PFSK-1 (cell line): ENCODE measurements around the gene PPP2R1B.

Source experiments
- FOXP2 ChIP-seq: optimal IDR thresholded peaks from 2 replicates; pipeline ENCODE3; 2011; ENCODE audit warnings: borderline replicate concordance, control low read depth, inconsistent platforms; ENCODE audit not compliant: insufficient read depth; ENCODE audit errors: extremely low read length, extremely low read depth
- POLR2AphosphoS5 ChIP-seq: IDR thresholded peaks from 2 replicates; pipeline ENCODE4 v1.6.1; 2012; ENCODE audit warnings: low read depth, mild to moderate bottlenecking, control low read depth, low read length, moderate library complexity
- REST ChIP-seq, 2 experiments: IDR thresholded peaks; 2 replicates each; pipeline versions ENCODE4 v1.6.1 to v1.8.0; 2011 to 2012; ENCODE audit warnings: low read depth in 2 of 2, low read length in 2 of 2, control low read depth in 1 of 2, inconsistent platforms in 1 of 2, mild to moderate bottlenecking in 1 of 2, moderate library complexity in 1 of 2; ENCODE audit not compliant: insufficient read depth in 1 of 2
- SIN3A ChIP-seq: IDR thresholded peaks from 2 replicates; pipeline ENCODE4 v1.6.1; 2012; ENCODE audit warnings: mild to moderate bottlenecking, low read length, moderate library complexity, borderline replicate concordance; ENCODE audit not compliant: insufficient read depth
- TAF1 ChIP-seq: IDR thresholded peaks from 2 replicates; pipeline ENCODE4 v1.6.1; 2012; ENCODE audit warnings: low read length, control low read depth, borderline replicate concordance; ENCODE audit not compliant: insufficient read depth

Gene PPP2R1B

GRCh38 chr11:111725621-111726020 is 40.6 kb downstream of the PPP2R1B start:
- TF ChIP-seq SIN3A = no peak
- no peak for TF ChIP-seq POLR2AphosphoS5
- TF ChIP-seq REST (IDR thresholded peaks at IDR 0.05; ENCODE audit: insufficient read depth in 1 of 2, low read depth in 2 of 2, low read length in 2 of 2) = no peak
- TF ChIP-seq TAF1 = no peak
- no peak for TF ChIP-seq FOXP2

GRCh38 chr11:111724615-111725129 is 41.5 kb downstream of the PPP2R1B start:
- TF ChIP-seq SIN3A = no peak
- no peak for TF ChIP-seq FOXP2
- TF ChIP-seq REST (IDR thresholded peaks at IDR 0.05; ENCODE audit: insufficient read depth in 1 of 2, low read depth in 2 of 2, low read length in 2 of 2) = no peak
- TF ChIP-seq POLR2AphosphoS5 = no peak

DNA sequence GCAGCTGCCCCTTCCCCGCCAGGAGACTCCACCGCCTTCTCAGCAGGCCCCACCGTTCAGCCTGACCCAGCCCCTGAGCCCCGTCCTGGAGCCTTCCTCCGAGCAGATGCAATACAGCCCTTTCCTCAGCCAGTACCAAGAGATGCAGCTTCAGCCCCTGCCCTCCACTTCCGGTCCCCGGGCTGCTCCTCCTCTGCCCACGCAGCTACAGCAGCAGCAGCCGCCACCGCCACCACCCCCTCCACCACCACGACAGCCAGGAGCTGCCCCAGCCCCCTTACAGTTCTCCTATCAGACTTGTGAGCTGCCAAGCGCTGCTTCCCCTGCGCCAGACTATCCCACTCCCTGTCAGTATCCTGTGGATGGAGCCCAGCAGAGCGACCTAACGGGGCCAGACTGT is 42.6 kb downstream of the PPP2R1B start:
- TF ChIP-seq SIN3A (no peak), REST (IDR thresholded peaks at IDR 0.05; ENCODE audit: insufficient read depth in 1 of 2, low read depth in 2 of 2, low read length in 2 of 2) (no peak), POLR2AphosphoS5 (no peak), FOXP2 (no peak), TAF1 (no peak)

GRCh38 chr11:111722501-111722900 is 43.7 kb downstream of the PPP2R1B start:
- TF ChIP-seq SIN3A (no peak), FOXP2 (no peak), REST (IDR thresholded peaks at IDR 0.05; ENCODE audit: insufficient read depth in 1 of 2, low read depth in 2 of 2, low read length in 2 of 2) (no peak), POLR2AphosphoS5 (no peak), TAF1 (no peak)

- TF ChIP-seq TAF1 (no peak), REST (IDR thresholded peaks at IDR 0.05; ENCODE audit: insufficient read depth in 1 of 2, low read depth in 2 of 2, low read length in 2 of 2) (no peak), POLR2AphosphoS5 (no peak), FOXP2 (no peak), SIN3A (no peak)
These were observed 45.2 kb downstream of the PPP2R1B start for GRCh38 chr11:111720801-111721494.
